Activated T-cell treated with anti-CD3 and anti-CD28 coated beads, Interleukin-2, amount 50 U/mL, for 1 hour (primary cell): ENCODE measurements around the gene FAM168B.
"Not testable (repeated sequence)": the region's sequence is repeated elsewhere in the genome, so short reads cannot be mapped to it uniquely, and the experiment has no call there.

Source experiments
- DNase-seq: peaks from one replicate; pipeline ENCODE4 v3.0.0-alpha.2; 2020

FAM168B gene

GRCh38 chr2:131094463-131095281 lies 1.4 kb upstream of the FAM168B start:
- DNase-seq = no peak

DNA sequence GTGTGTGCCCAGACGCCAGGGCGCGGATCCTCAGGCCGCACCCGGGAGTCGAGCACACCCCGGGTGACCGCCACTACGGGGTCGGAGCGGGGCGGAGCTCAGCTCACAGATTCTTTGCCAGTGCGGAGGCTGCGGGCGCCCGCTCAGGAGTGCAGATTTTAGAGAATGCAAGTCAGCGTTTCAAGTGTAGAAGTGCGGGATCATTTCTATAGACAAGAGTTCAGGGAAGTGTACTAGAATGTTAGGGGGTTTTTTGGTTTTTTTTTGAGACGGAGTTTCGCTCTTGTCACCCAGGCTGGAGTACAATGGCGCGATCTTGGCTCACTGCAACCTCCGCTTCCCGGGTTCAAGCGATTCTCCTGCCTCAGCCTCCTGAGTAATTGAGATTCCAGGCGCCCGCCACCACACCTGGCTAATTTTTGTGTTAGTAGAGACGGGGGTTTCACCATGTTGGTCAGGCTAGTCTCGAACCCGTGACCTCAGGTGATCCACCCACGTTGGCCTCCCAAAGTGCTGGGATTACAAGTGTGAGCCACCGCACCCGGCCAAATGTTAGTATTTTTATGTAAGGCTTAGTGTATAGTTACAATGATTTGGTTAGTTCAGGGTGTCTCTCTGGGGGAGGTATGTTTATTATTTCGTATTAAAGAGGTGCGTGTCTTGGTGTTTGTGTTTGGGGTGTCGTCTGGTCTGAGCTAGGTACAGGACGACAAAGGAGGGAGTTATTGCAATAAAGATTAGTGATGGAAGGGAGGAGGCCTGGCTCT lies 619 bp upstream of the FAM168B start:
- DNase-seq = no peak

- DNase-seq = no peak
Observed at GRCh38 chr2:131092458-131093005, 728 bp downstream of the FAM168B start.

DNA sequence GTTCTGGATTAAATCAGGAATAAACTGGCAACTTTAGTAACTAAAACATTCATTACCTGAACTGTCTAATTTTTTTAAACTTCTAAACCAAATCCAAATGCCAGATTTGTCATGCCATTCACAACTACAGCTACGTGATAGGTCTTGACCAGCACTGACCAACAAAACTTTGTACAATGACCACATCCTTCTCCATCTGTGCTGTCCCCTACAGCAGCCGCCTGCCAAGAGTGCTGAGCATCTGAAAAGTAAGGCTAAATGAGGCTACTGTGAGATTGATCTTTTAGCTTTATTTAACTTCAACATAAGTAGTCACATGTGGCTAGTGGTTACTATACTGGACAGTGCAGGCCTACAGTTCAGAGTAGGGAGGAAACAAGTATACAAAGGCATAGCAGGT lies 7.6 kb downstream of the FAM168B start:
- DNase-seq = no peak

GRCh38 chr2:131081190-131081589 lies 12.1 kb downstream of the FAM168B start:
- no peak for DNase-seq

DNA sequence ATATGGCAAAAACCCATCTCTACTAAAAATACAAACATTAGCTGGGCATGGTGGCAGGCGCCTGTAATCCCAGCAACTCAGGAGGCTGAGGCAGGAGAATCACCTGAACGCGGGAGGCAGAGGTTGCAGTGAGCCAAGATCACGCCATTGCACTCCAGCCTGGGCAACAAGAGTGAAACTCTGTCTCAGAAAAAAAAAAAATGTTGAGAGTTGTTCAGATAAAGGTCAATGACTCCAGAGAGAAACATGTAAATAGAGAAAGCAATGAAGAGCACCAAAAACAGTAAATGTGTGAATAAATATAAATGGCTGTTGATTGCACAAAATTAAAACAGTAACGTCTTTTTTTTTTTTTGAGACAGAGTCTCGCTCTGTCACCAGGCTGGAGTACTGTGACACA lies 13.3 kb downstream of the FAM168B start:
- not testable (repeated sequence) for DNase-seq

GRCh38 chr2:131077966-131078365 lies 15.3 kb downstream of the FAM168B start:
- DNase-seq = no peak

GRCh38 chr2:131077182-131077846 lies 15.9 kb downstream of the FAM168B start:
- no peak for DNase-seq

GRCh38 chr2:131076707-131077106 lies 16.6 kb downstream of the FAM168B start:
- DNase-seq = no peak

GRCh38 chr2:131075578-131075977 lies 17.7 kb downstream of the FAM168B start:
- not testable (repeated sequence) for DNase-seq

GRCh38 chr2:131068172-131068571 lies 25.1 kb downstream of the FAM168B start:
- not testable (repeated sequence) for DNase-seq

DNA sequence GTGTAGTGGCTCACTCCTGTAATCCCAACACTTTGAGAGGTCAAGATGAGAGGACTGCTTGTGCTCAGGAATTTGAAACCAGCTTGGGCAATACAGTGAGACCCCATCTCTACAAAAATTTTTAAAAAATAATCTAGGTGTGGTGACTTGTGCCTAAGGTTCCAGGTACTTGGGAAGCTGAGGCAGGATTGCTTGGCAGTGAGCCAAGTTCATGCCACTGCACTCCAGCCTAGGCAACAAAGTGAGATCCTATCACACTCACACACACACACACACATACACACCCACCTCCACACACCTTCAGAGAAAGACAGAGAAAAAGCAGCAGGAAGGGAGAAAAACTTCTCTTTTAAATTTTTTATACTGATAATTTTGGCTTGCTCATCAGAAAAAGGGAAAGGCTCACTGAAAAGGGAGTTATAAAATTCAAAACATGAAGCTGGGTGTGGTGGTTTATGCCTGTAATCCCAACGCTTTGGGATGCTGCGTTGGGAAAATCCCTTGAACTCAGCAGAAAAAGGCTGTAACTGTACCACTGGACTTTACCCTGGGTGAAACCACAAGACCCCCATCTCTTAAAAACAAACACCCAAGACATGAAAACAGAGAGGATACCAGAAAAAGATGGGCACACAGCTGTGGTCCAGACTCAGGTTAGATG lies 25.7 kb downstream of the FAM168B start:
- no peak for DNase-seq

DNA sequence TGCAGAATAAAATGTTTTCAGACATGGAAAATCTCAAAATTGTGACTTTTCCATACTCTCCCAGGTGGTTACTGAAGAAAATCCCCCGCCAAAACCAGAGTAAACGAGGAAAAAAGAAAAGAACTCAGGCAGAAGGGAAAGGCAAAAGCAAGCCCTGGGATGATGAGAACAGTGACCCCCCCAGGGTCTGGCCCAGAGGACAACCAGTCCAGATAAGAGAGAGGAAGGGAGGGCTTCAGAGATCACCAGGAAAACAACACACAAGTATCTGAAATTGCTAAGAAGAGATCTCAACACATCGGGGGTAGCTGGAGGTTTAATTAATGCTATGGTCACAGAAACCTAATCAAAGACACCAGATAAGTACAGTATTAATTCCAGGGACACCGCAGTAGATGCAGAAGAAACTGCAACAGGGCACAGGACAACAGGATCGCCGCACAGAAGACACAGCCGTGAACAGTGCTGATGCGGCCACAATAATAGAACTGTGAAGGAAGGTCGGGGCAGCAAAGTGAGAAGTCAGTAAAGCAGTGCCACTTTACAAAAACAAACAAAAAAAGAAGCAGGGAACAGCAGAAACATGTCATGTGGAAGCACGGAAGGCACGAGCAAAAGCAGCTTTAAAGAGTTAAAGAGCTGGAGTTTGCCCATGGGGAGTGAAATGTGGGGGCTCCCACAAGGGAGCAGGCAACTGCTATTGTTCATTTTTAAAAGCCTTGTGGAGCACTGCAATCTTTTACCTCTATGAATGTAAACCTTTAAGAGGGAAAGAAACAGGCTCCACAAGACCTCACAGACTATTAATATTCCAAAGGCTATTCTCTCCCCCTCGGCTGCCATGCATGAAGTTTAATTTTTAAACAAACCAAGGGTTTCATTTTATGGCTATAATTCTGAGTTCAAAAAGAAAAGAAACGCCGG lies 28.4 kb downstream of the FAM168B start:
- no peak for DNase-seq

DNA sequence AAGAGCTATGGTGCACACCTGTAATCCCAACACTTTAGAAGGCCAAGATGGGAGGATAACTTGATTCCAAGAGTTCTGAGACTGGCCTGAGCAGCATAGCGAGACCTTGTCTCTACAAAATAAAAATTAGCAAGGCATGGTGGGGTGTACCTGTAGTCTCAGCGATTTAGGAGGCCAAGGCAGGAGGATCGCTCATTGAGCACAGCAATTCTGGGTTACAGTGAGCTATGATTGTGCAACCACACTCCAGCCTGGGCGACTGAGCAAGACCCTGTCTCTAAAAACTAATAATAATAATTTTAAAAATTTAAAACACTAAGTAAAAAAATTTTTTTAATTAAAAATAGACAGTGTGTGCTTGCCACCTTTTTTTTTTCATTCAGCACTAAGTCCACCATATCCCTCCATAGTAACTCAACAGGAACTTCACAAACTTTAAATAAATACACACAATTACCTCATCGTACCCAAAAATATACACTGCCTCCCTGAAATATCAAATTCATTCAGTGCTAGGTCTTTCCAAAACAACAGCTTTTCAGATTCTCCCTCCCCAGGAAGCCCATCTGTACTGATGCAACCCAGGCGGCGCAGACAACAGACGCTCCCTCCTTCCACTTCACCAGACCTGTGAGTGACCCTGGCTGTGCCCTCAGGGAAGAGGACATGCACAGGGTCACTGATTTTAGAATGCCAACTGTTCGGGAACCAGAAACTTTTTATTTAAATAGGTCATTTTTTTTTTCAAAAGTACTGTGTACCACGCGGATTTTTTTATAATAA lies 29.6 kb downstream of the FAM168B start:
- no peak for DNase-seq

DNA sequence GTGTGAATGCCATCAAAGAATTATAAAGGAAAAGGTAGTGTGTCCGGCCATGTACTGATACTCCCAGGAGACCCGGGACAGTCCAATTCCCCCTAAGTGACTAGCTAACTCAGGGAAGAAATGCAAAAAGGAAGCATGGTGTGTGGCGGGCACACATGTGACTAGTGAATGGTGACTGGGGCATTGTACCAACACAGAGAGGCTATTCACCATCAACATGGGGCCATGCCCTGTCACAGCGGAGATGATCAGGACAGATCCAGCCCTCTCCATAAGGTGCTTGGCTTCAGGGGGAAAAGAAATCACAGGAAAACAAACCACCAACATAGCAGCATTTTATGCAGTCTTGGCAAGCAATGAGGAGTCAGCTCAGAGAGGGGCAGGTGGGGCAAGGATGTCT lies 34.3 kb downstream of the FAM168B start:
- no peak for DNase-seq

DNA sequence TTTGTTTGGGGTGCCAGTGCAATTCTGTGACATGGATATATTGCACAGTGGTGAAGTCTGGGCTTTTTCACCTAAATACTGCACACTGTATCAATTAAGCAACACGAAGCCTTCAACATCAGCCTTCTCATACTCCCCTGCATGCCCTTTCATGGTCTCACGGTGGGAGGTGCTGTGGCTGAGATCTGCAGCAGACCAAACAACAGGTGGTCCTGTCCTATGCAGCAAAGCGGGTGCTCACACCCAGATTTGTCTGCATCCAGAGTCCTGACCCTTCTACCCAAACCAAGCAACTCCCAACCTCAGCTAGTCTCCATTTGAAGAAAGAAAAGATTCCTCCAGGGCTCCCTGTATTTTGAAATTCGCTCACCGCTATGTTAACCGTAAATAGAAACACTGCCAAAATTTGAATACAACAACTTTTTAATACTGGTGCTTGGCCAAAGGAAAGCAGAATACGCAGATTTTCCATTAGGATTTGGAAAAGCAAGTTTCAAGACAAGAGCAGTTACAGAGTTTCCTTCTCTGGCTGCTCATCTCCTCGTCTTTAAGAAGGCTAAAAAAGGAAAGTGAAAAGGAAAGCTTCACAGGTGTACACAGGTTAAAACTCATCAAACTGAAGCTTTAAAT lies 34.9 kb downstream of the FAM168B start:
- no peak for DNase-seq

GRCh38 chr2:131056932-131057287 lies 36.4 kb downstream of the FAM168B start:
- DNase-seq = no peak

DNA sequence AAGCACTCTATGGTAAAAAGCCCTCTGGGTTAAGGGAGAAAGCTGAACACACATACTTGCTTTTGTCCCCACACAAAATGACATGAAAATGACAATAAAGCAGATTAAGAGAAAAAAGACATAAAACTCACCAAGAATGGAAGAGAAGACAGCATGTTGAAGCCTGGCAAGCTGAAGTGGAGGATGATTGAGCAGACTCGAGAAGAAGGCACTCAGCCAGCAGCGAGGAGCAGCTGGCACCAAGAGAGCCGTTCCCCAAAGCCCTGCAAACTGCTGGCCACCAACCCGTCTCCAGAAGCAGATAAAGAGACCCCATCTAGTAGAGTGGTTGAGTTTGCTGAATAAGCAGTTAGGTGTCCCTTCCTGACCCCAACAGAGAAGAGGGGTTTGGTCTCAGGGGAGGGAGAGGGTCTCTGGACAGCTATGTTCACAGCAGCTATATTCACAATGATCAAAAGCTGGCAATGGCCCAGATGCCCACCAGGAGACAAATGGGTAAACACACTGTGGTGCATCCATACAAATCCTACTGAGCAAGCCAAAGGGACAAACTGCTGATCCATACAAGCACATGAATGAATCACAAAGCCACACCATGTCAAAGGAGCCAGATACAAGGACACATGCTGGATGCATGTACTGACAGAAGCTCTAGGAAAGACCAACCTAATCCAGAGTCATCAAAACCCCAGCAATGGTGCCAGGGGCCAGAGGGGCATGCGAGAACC lies 36.9 kb downstream of the FAM168B start:
- DNase-seq = no peak

GRCh38 chr2:131055169-131056065 lies 37.8 kb downstream of the FAM168B start:
- DNase-seq = no peak
